ENCODE measurements around the gene OR2AG1.

OR2AG1 gene

GRCh38 chr11:6824136-6824823 is 41.5 kb downstream of the OR2AG1 start:
- DNase-seq (ENCODE audit: extremely low read depth, low read depth), result no peak
- TF ChIP-seq, protein P1, sequence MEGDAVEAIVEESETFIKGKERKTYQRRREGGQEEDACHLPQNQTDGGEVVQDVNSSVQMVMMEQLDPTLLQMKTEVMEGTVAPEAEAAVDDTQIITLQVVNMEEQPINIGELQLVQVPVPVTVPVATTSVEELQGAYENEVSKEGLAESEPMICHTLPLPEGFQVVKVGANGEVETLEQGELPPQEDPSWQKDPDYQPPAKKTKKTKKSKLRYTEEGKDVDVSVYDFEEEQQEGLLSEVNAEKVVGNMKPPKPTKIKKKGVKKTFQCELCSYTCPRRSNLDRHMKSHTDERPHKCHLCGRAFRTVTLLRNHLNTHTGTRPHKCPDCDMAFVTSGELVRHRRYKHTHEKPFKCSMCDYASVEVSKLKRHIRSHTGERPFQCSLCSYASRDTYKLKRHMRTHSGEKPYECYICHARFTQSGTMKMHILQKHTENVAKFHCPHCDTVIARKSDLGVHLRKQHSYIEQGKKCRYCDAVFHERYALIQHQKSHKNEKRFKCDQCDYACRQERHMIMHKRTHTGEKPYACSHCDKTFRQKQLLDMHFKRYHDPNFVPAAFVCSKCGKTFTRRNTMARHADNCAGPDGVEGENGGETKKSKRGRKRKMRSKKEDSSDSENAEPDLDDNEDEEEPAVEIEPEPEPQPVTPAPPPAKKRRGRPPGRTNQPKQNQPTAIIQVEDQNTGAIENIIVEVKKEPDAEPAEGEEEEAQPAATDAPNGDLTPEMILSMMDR (IDR thresholded peaks at IDR 0.05; ENCODE audit: low read depth, low read length), result no peak

DNA sequence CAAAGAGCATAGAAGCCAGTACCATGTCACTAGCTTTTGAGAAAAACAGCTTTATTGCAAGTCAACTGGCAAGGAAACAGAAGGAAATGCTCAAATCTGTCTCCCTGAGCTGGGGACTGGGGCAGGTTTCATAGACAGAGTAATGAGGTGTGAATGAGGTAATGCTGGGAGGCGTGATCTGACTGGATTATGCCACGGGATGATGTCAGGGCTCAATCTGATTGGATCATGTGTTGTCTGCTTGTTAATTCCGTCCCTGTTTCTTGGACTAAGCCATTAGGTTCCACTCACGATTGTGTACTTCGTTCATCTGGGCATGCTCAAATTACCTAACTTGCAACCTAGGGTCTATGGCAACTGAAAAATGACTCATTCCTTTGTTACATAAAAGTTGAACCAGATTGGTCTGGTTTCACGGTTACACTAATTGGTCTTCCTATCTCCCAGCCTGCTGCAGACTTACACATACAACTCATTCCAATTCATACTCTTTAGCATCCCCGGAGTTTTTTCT is 42.5 kb downstream of the OR2AG1 start:
- no peak for DNase-seq (ENCODE audit: extremely low read depth, low read depth)
- TF ChIP-seq, protein P1 (IDR thresholded peaks at IDR 0.05; ENCODE audit: low read depth, low read length), result no peak

GRCh38 chr11:6828103-6828502 is 45.3 kb downstream of the OR2AG1 start:
- no peak for DNase-seq (ENCODE audit: extremely low read depth, low read depth)
- TF ChIP-seq, protein P1 (IDR thresholded peaks at IDR 0.05; ENCODE audit: low read depth, low read length), result no peak

GRCh38 chr11:6833356-6833755 is 50.5 kb downstream of the OR2AG1 start:
- DNase-seq (ENCODE audit: extremely low read depth, low read depth), result no peak
- TF ChIP-seq, protein P1 (IDR thresholded peaks at IDR 0.05; ENCODE audit: low read depth, low read length), result no peak

DNA sequence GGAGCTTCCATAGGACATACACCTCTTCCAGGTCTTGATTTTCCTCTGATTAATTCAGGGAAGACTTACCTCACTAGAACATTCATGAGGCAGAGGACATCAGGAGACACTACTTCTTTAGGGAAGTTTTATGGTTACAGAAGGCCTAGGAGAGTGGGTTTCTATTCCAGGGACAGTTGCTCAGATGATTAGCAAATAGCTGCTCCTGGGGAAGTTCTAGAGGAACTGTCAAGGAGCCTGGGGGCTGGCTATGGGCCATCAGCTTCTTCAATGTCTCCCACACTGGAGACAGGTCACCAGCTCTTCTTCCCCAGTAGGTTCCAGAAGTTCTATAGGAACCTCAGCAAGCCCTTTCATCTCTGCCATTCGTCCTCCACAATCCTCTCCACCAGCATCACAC is 51.2 kb downstream of the OR2AG1 start:
- TF ChIP-seq, protein P1 (IDR thresholded peaks at IDR 0.05; ENCODE audit: low read depth, low read length), result no peak
- DNase-seq (ENCODE audit: extremely low read depth, low read depth), result no peak

Data from AG09319 (cell line).